Astrocyte of the hippocampus (primary cell): Measurements from ENCODE around the gene ALDH3B1.

Source experiments
- DNase-seq: peaks from one replicate; pipeline ENCODE4 v3.0.0; 2011; ENCODE audit warnings: low read depth, low spot score

Gene ALDH3B1

GRCh38 chr11:68044145-68044813 lies 34.2 kb downstream of the ALDH3B1 start:
- DNase-seq = no peak

DNA sequence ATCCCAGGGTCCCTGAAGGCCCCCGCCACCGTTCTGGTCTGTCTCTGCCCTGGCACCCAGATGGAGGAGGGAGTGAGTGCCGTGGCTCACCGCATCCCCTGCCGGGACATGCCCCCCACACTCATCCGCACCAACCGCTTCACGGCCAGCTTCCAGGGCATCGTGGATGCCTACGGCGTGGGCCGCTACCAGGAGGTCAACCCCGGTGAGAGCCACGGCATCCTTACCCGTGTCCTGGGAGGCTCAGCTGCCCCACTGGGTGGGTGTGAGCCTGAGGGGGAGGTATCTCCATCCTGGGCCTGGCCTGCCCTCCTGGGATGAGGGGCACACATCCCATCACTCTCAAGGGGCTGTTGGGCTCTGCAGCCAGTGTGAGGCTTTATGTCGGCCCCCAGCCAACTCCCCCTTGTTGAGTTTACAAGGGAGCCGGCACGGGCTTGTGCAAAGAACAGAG lies 34.8 kb downstream of the ALDH3B1 start:
- DNase-seq = no peak

DNA sequence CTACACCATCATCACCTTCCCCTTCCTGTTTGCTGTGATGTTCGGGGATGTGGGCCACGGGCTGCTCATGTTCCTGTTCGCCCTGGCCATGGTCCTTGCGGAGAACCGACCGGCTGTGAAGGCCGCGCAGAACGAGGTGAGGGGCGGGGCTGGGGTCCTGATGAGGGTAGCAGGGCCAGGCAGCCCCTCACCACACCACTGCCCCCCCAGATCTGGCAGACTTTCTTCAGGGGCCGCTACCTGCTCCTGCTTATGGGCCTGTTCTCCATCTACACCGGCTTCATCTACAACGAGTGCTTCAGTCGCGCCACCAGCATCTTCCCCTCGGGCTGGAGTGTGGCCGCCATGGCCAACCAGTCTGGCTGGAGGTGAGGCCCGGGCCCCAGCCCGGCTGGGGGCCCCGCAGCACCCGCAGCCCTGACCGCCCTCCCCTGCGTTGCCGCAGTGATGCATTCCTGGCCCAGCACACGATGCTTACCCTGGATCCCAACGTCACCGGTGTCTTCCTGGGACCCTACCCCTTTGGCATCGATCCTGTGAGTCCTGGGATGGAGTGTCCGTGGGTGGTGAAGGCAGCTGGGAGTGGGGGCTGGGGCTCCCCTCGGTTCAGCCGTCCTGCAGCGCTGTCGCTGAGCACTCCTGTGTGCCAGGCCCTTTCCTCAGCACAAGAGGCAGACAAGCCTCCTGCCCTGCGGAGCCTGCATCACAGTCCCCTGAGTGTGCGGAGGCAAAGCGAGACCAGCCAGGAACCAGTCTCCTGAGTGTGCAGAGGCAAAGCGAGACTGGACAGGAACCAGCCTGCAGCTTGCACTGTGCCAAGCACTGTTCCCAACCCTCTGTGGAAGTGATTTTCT lies 37.5 kb downstream of the ALDH3B1 start:
- no peak for DNase-seq

- no peak for DNase-seq
These were observed 38.8 kb downstream of the ALDH3B1 start for GRCh38 chr11:68048681-68049508.

DNA sequence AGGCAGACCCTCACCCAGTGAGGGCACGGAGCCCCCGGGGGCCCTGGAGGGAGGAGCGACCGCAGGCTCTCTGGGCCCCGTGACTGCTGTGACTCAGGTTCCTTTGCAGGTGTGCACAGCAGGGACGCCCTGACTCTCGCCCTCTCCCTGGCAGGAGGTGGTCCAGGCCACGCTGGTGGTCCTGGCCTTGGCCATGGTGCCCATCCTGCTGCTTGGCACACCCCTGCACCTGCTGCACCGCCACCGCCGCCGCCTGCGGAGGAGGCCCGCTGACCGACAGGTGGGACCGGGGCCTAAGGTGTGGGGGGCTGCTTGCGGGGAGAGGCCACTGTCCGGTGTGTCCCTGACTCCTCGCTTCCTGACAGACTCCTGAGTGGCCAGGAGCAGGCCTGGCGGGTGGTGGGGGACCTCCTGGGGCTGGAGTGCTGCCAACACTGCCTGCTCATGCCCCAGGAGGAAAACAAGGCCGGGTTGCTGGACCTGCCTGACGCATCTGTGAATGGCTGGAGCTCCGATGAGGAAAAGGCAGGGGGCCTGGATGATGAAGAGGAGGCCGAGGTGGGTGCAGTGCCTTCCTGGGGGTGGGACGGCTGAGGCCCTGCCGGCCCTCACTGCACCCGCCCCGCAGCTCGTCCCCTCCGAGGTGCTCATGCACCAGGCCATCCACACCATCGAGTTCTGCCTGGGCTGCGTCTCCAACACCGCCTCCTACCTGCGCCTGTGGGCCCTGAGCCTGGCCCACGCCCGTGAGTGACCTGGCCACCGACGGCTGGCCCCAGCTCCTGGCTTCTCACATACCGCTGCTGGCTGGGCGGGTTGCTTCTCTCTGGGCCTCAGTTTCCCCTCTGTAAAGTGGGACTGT lies 39.6 kb downstream of the ALDH3B1 start:
- DNase-seq = peak; percentile 85

GRCh38 chr11:68050371-68050841 lies 40.3 kb downstream of the ALDH3B1 start:
- DNase-seq = no peak

- no peak for DNase-seq
These were observed 41.3 kb downstream of the ALDH3B1 start for GRCh38 chr11:68051191-68052136.

DNA sequence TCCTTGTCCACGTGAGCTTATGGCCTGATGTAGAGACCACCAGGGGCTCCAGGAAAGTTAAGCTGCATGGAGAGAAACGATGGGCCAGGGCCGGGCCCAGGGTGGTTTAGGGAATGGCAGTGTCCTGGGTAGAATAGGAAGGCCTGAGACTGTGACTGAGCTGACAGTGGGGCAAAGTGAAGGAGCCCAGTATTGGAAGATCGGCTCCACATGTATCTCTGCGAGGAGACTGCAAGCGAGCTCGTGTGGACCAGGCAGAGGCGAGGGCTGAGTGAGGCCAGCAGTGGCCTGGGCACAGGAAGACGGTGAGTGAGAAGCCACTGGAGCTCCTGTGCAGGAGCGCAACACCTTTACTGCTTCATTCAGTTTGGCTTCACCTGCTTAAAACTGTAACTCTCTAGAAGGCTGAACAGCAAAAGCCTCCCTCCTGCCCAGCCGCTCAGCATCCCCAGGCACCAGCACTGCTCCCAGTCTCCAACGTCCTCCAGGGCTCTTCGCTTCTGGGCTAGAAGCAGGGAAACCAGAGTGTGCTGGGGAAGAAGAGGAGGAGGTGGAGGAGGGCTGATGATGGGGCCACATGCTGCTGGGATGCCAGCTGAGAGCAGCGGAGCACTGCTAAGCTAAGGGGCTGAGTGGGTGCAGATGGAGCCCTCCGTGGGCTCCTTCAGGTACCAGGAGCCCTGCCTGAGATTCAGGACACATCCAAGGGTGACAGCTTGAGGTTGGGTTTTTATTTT lies 42.2 kb downstream of the ALDH3B1 start:
- no peak for DNase-seq

GRCh38 chr11:68053117-68053516 lies 43.0 kb downstream of the ALDH3B1 start:
- no peak for DNase-seq

GRCh38 chr11:68053981-68054812 lies 44.1 kb downstream of the ALDH3B1 start:
- DNase-seq = no peak

GRCh38 chr11:68056317-68057285 lies 46.5 kb downstream of the ALDH3B1 start:
- no peak for DNase-seq

GRCh38 chr11:68057807-68058206 lies 47.7 kb downstream of the ALDH3B1 start:
- no peak for DNase-seq

GRCh38 chr11:68061508-68061907 lies 51.4 kb downstream of the ALDH3B1 start:
- DNase-seq = no peak

- no peak for DNase-seq
These were observed 54.8 kb downstream of the ALDH3B1 start for GRCh38 chr11:68064926-68065325.

GRCh38 chr11:68065841-68066240 lies 55.7 kb downstream of the ALDH3B1 start:
- no peak for DNase-seq

GRCh38 chr11:68066742-68067141 lies 56.6 kb downstream of the ALDH3B1 start:
- peak; percentile 90 for DNase-seq

DNA sequence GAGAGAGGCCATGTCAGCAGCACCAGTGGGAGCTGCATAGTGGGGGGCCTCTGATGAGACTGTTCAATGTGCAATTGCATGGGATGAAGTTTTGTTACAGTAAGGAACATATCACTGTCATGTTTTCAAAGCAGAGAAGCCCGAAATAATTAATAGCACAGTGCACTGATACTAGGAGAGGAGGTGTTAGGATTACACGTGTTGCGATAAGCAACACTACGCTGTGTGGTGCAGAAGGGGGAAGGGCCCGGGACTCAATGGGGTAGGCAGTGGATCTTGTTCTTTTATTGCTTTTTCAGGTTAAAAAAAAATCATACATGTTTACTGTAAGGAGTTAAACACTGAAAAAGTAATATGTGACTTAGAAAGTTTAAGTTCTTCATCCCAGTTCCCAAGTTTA lies 57.9 kb downstream of the ALDH3B1 start:
- no peak for DNase-seq
